ENCODE results near the gene SLC35G6. TPM values are rescaled to one million over a fixed set of nuclear protein-coding genes. Genes with fewer than 3 reads are reported as not detected.
A peak's percentile ranks its signal among the peaks of the same experiment; 100 is the strongest.

SLC35G6 gene
- total RNA-seq, 2 donors from 2014 or later, result not detected

DNA sequence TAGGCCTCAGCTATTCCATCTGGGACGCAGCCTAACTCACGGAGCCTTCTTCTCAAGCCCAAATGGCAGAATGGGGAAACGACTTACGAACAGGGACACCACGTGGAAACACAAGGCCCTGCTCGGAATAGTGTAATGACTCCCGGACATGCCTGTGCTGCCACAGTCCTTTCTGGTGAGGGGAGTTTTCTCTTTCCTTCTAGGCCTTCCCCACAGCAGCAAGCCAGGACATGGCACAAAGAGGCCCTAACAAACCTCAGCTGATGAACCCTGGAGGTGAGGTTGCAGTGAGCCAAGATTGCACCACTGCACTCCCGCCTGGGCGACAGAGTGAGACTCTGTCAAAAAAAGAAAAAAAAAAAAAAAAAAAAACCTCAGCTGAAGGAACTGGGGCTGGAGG, 17.2 kb upstream of the SLC35G6 start:
- TF ChIP-seq POLR2AphosphoS5 (IDR thresholded peaks at IDR 0.05) (no peak), POLR2A (IDR thresholded peaks at IDR 0.05) (no peak)
- TF ChIP-seq, protein P1, sequence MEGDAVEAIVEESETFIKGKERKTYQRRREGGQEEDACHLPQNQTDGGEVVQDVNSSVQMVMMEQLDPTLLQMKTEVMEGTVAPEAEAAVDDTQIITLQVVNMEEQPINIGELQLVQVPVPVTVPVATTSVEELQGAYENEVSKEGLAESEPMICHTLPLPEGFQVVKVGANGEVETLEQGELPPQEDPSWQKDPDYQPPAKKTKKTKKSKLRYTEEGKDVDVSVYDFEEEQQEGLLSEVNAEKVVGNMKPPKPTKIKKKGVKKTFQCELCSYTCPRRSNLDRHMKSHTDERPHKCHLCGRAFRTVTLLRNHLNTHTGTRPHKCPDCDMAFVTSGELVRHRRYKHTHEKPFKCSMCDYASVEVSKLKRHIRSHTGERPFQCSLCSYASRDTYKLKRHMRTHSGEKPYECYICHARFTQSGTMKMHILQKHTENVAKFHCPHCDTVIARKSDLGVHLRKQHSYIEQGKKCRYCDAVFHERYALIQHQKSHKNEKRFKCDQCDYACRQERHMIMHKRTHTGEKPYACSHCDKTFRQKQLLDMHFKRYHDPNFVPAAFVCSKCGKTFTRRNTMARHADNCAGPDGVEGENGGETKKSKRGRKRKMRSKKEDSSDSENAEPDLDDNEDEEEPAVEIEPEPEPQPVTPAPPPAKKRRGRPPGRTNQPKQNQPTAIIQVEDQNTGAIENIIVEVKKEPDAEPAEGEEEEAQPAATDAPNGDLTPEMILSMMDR (IDR thresholded peaks at IDR 0.05), result no peak
- DNase-seq (ENCODE audit: low spot score), result no peak
- Histone ChIP-seq H3K27me3 (replicated peaks; ENCODE audit: insufficient read depth) (no peaks in the 10 kb centered on the region), H3K36me3 (peaks cover 4 to 5% of the 10 kb centered on the region in 2 donors), H3K4me3 (no peak overlapping the region), H3K4me1 (replicated peaks) (no peaks in the 10 kb centered on the region), H3K9me3 (no peaks in the 10 kb centered on the region), H3K27ac (no peak overlapping the region)
- intact Hi-C loops (cut with DNase I), result no loop called here
- 64% methylated on average over 9 of the region's 9 CpGs for WGBS

DNA sequence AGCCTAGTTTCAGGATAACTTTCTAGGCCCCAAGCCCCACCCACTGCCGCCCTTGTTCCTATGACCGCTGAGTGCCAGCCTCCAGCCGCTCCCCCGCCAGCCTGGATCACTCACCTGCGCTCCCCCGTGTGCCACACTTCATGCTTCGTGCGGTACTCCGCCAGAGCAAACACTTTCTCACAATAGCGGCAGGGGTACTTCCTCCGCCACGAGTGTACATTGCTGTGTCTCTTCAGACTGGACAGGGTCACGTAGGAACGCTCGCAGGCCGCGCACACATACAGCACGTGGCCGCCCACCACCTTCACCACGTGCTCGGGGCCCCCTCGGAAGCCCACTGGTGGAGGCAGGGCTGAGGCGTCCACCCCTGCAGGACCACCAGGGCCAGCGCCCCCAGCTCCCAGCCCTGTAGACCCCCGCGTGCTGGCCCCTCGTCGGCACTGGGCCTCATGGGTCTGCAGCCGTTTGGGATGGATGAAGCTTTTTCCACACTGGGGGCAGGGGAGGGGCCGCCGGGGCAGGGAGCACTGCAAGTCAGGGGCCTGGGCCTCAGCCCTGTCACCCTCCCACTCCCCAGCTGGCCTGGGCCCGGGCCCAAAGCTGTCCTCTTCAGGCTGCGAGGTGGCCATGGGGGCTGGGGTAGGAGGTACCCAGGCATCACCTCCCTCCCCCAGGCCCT, 15.5 kb upstream of the SLC35G6 start:
- Histone ChIP-seq H3K27me3 (replicated peaks; ENCODE audit: insufficient read depth) (no peaks in the 10 kb centered on the region), H3K4me1 (replicated peaks) (no peaks in the 10 kb centered on the region), H3K36me3 (peaks cover 4 to 5% of the 10 kb centered on the region in 2 donors), H3K9me3 (no peaks in the 10 kb centered on the region), H3K27ac (peak overlapping the region in 1 of 2 donors; percentile 15), H3K4me3 (no peak overlapping the region)
- TF ChIP-seq POLR2AphosphoS5 (IDR thresholded peaks at IDR 0.05), result no peak
- no peak for TF ChIP-seq POLR2A (IDR thresholded peaks at IDR 0.05)
- TF ChIP-seq, protein P1 (IDR thresholded peaks at IDR 0.05), result no peak
- intact Hi-C loops (cut with DNase I), result no loop called here
- DNase-seq (ENCODE audit: low spot score), result no peak
- WGBS, result 89% methylated on average over 33 of the region's 33 CpGs

GRCh38 chr17:7466318-7466638, 15.0 kb upstream of the SLC35G6 start:
- Histone ChIP-seq H3K4me3 (no peak overlapping the region), H3K27ac (peak overlapping the region; percentile 10 to 15), H3K36me3 (peaks cover 4 to 5% of the 10 kb centered on the region in 2 donors), H3K27me3 (replicated peaks; ENCODE audit: insufficient read depth) (no peaks in the 10 kb centered on the region), H3K4me1 (replicated peaks) (no peaks in the 10 kb centered on the region), H3K9me3 (no peaks in the 10 kb centered on the region)
- intact Hi-C loops (cut with DNase I), result no loop called here
- no peak for DNase-seq (ENCODE audit: low spot score)
- TF ChIP-seq, protein P1 (IDR thresholded peaks at IDR 0.05), result no peak
- no peak for TF ChIP-seq POLR2A (IDR thresholded peaks at IDR 0.05)
- TF ChIP-seq POLR2AphosphoS5 (IDR thresholded peaks at IDR 0.05), result no peak
- 77% methylated on average over 9 of the region's 9 CpGs for WGBS

DNA sequence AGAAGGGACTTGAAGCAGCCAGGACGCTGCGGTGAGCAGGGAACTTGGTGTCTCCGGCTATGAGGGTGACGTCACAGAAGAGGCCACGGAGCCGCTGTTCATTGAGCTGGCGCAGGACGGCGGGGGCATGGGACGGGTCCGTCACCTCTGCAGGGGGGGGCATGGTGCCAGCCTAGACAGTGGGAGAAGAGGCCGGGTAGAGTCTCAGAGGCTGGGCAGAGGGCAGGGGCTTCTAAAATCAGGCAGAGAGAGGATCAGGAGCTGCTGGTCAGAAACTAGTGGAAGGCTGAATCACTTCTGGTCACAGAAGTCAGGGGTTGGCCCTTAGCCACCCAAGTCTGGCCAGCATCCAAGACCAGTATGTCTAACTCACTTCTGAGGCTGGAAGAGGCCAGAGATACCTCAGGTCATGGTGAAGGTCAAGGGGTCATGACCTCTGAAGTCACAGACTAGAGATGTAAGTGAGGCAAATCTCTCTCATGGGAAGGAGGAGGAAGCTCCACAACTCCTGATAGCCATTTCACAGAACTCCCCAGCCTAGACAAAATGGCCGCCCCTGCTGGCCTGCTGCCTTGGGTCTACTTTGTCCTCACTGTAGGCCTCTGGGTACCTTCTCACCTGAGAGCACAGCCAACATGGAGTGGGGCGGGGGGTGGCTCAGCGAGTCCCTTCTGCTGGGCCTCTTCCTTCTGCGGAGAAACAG, 14.5 kb upstream of the SLC35G6 start:
- Histone ChIP-seq H3K36me3 (peaks cover 4 to 5% of the 10 kb centered on the region in 2 donors), H3K9me3 (no peaks in the 10 kb centered on the region), H3K27me3 (replicated peaks; ENCODE audit: insufficient read depth) (no peaks in the 10 kb centered on the region), H3K4me1 (replicated peaks) (no peaks in the 10 kb centered on the region), H3K4me3 (no peak overlapping the region), H3K27ac (peak overlapping the region; percentile 10 to 15)
- no peak for DNase-seq (ENCODE audit: low spot score)
- 77% methylated on average over 16 of the region's 16 CpGs for WGBS
- TF ChIP-seq, protein P1 (IDR thresholded peaks at IDR 0.05), result no peak
- TF ChIP-seq POLR2AphosphoS5 (IDR thresholded peaks at IDR 0.05) (no peak), POLR2A (IDR thresholded peaks at IDR 0.05) (no peak)
- intact Hi-C loops (cut with DNase I), result no loop called here

DNA sequence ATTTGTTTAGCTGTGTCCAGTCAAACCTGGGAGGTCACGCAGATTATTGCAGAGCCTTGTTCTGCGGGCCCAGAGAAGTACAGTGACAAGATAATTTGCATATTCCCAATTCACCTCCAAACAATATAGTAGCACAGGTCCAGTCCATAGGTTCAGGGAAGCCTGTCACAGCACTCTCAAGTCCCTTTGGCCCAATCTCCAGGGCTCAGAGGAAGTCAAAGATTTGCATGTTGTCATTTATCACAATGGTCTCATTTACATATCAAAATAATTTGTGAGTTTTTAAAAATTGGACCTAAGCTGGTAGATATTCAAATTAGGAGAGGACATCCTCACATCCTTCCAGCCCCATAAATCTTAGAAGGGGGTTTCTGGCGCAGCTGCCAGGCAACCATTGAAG, 13.7 kb upstream of the SLC35G6 start:
- Histone ChIP-seq H3K4me3 (no peak overlapping the region), H3K27me3 (replicated peaks; ENCODE audit: insufficient read depth) (no peaks in the 10 kb centered on the region), H3K27ac (peak overlapping the region in 1 of 2 donors; percentile 15), H3K9me3 (no peaks in the 10 kb centered on the region), H3K4me1 (replicated peaks) (no peaks in the 10 kb centered on the region), H3K36me3 (peaks cover 4 to 5% of the 10 kb centered on the region in 2 donors)
- TF ChIP-seq POLR2A (IDR thresholded peaks at IDR 0.05) (no peak), POLR2AphosphoS5 (IDR thresholded peaks at IDR 0.05) (no peak)
- TF ChIP-seq, protein P1 (IDR thresholded peaks at IDR 0.05), result no peak
- no peak for DNase-seq (ENCODE audit: low spot score)
- WGBS, result 84% methylated on average over 3 of the region's 3 CpGs
- intact Hi-C loops (cut with DNase I), result no loop called here

Data from prostate gland (tissue), 2 donors.